ENCODE results near the gene URB1.

Gene URB1

GRCh38 chr21:32351428-32351827, 41.4 kb downstream of the URB1 start:
- H3K4me1 Mint-ChIP-seq: peaks cover 0 to 9% of the 10 kb centered on the region in 2 donors
- peaks cover 67 to 73% of the 10 kb centered on the region in 2 donors for H3K36me3 Mint-ChIP-seq
- DNase-seq (no peak), ATAC-seq (replicated peaks) (no peak)
- H3K27ac Mint-ChIP-seq: no peak overlapping the region
- no peak overlapping the region for H3K4me3 Mint-ChIP-seq
- H3K27me3 Mint-ChIP-seq: no peaks in the 10 kb centered on the region
- no peaks in the 10 kb centered on the region for H3K9me3 Mint-ChIP-seq

- no peak overlapping the region for H3K4me3 Mint-ChIP-seq
- DNase-seq (no peak), ATAC-seq (replicated peaks) (no peak)
- H3K9me3 Mint-ChIP-seq: no peaks in the 10 kb centered on the region
- peaks cover 0 to 9% of the 10 kb centered on the region in 2 donors for H3K4me1 Mint-ChIP-seq
- peak overlapping the region; percentile 37 for H3K27ac Mint-ChIP-seq
- H3K36me3 Mint-ChIP-seq: peaks cover 70 to 73% of the 10 kb centered on the region in 2 donors
- no peaks in the 10 kb centered on the region for H3K27me3 Mint-ChIP-seq
Measured at GRCh38 chr21:32350981-32351380, 41.8 kb downstream of the URB1 start.

- no peaks in the 10 kb centered on the region for H3K9me3 Mint-ChIP-seq
- no peaks in the 10 kb centered on the region for H3K27me3 Mint-ChIP-seq
- peak overlapping the region; percentile 31 for H3K27ac Mint-ChIP-seq
- H3K4me3 Mint-ChIP-seq: no peak overlapping the region
- peaks cover 75% of the 10 kb centered on the region in 2 donors for H3K36me3 Mint-ChIP-seq
- peaks cover 0 to 9% of the 10 kb centered on the region in 2 donors for H3K4me1 Mint-ChIP-seq
- DNase-seq (no peak), ATAC-seq (replicated peaks) (no peak)
Measured at GRCh38 chr21:32350211-32350980, 42.4 kb downstream of the URB1 start.

- Mint-ChIP-seq H3K36me3 (peaks cover 78 to 81% of the 10 kb centered on the region in 2 donors), H3K9me3 (peaks cover 6 to 7% of the 10 kb centered on the region in 2 donors), H3K27me3 (no peaks in the 10 kb centered on the region), H3K4me1 (peaks cover 0 to 9% of the 10 kb centered on the region in 2 donors), H3K4me3 (no peak overlapping the region), H3K27ac (peak overlapping the region; percentile 54)
- DNase-seq (peak; percentile 3), ATAC-seq (replicated peaks) (peak; percentile 60 to 91)
Measured at GRCh38 chr21:32349333-32349944, 43.4 kb downstream of the URB1 start.

GRCh38 chr21:32348604-32349332, 44.0 kb downstream of the URB1 start:
- no peaks in the 10 kb centered on the region for H3K27me3 Mint-ChIP-seq
- no peak for DNase-seq
- H3K4me3 Mint-ChIP-seq: no peak overlapping the region
- H3K9me3 Mint-ChIP-seq: peaks cover 9% of the 10 kb centered on the region in 2 donors
- H3K4me1 Mint-ChIP-seq: peaks cover 0 to 9% of the 10 kb centered on the region in 2 donors
- peak overlapping the region; percentile 54 for H3K27ac Mint-ChIP-seq
- peaks cover 80 to 82% of the 10 kb centered on the region in 2 donors for H3K36me3 Mint-ChIP-seq
- ATAC-seq (replicated peaks): no peak

GRCh38 chr21:32347977-32348376, 44.8 kb downstream of the URB1 start:
- no peak for ATAC-seq (replicated peaks)
- peaks cover 0 to 9% of the 10 kb centered on the region in 2 donors for H3K4me1 Mint-ChIP-seq

GRCh38 chr21:32347351-32347750, 45.5 kb downstream of the URB1 start:
- Mint-ChIP-seq H3K36me3 (peaks cover 84 to 87% of the 10 kb centered on the region in 2 donors), H3K27ac (no peak overlapping the region), H3K4me3 (no peak overlapping the region), H3K27me3 (no peaks in the 10 kb centered on the region), H3K9me3 (peaks cover 9% of the 10 kb centered on the region in 2 donors), H3K4me1 (peaks cover 0 to 9% of the 10 kb centered on the region in 2 donors)
- ATAC-seq (replicated peaks) (no peak), DNase-seq (no peak)

More at GRCh38 chr21:32347977-32348376, 44.8 kb downstream of the URB1 start:
- Mint-ChIP-seq H3K27me3 (no peaks in the 10 kb centered on the region), H3K36me3 (peaks cover 84% of the 10 kb centered on the region in 2 donors), H3K9me3 (peaks cover 9% of the 10 kb centered on the region in 2 donors), H3K4me3 (no peak overlapping the region), H3K27ac (peak overlapping the region; percentile 9)
- DNase-seq: no peak

GRCh38 chr21:32346951-32347350, 45.9 kb downstream of the URB1 start:
- peaks cover 80 to 84% of the 10 kb centered on the region in 2 donors for H3K36me3 Mint-ChIP-seq
- H3K9me3 Mint-ChIP-seq: peaks cover 9% of the 10 kb centered on the region in 2 donors
- no peak overlapping the region for H3K4me3 Mint-ChIP-seq
- no peak overlapping the region for H3K27ac Mint-ChIP-seq
- peaks cover 0 to 9% of the 10 kb centered on the region in 2 donors for H3K4me1 Mint-ChIP-seq
- ATAC-seq (replicated peaks) (no peak), DNase-seq (no peak)
- no peaks in the 10 kb centered on the region for H3K27me3 Mint-ChIP-seq

- no peak overlapping the region for H3K27ac Mint-ChIP-seq
- ATAC-seq (replicated peaks) (no peak), DNase-seq (no peak)
- H3K4me1 Mint-ChIP-seq: no peaks in the 10 kb centered on the region
- H3K9me3 Mint-ChIP-seq: peaks cover 9% of the 10 kb centered on the region in 2 donors
- H3K4me3 Mint-ChIP-seq: no peak overlapping the region
- H3K36me3 Mint-ChIP-seq: peaks cover 75 to 77% of the 10 kb centered on the region in 2 donors
- no peaks in the 10 kb centered on the region for H3K27me3 Mint-ChIP-seq
Measured at GRCh38 chr21:32340863-32341848, 51.7 kb downstream of the URB1 start.

GRCh38 chr21:32338209-32338921, 54.4 kb downstream of the URB1 start:
- DNase-seq: no peak
- H3K27ac Mint-ChIP-seq: no peak overlapping the region
- H3K4me3 Mint-ChIP-seq: no peak overlapping the region
- H3K27me3 Mint-ChIP-seq: no peaks in the 10 kb centered on the region
- no peaks in the 10 kb centered on the region for H3K4me1 Mint-ChIP-seq
- no peak for ATAC-seq (replicated peaks)
- peaks cover 60 to 79% of the 10 kb centered on the region in 2 donors for H3K36me3 Mint-ChIP-seq
- H3K9me3 Mint-ChIP-seq: no peaks in the 10 kb centered on the region

- H3K27ac Mint-ChIP-seq: no peak overlapping the region
Measured at GRCh38 chr21:32337206-32337605, 55.6 kb downstream of the URB1 start.

GRCh38 chr21:32336711-32337110, 56.1 kb downstream of the URB1 start:
- no peaks in the 10 kb centered on the region for H3K4me1 Mint-ChIP-seq
- ATAC-seq (replicated peaks): no peak
- H3K27me3 Mint-ChIP-seq: no peaks in the 10 kb centered on the region
- H3K36me3 Mint-ChIP-seq: peaks cover 67 to 90% of the 10 kb centered on the region in 2 donors
- H3K4me3 Mint-ChIP-seq: no peak overlapping the region
- H3K9me3 Mint-ChIP-seq: peaks cover 0 to 1% of the 10 kb centered on the region in 2 donors
- no peak for DNase-seq
- no peak overlapping the region for H3K27ac Mint-ChIP-seq

More at GRCh38 chr21:32337206-32337605, 55.6 kb downstream of the URB1 start:
- DNase-seq: no peak
- H3K4me1 Mint-ChIP-seq: no peaks in the 10 kb centered on the region
- H3K4me3 Mint-ChIP-seq: no peak overlapping the region
- no peaks in the 10 kb centered on the region for H3K27me3 Mint-ChIP-seq
- ATAC-seq (replicated peaks): no peak
- peaks cover 0 to 1% of the 10 kb centered on the region in 2 donors for H3K9me3 Mint-ChIP-seq
- peaks cover 64 to 86% of the 10 kb centered on the region in 2 donors for H3K36me3 Mint-ChIP-seq
